HepG2 (cell line): ENCODE results near the gene USP32. TPM values are rescaled to one million over a fixed set of nuclear protein-coding genes. Genes with fewer than 3 reads are reported as not detected.

Source experiments
- ATF7-NPFF ChIP-seq: sonication (generic); formaldehyde crosslinking; IDR thresholded peaks from 2 replicates; pipeline ENCODE4 v1.8.1; 2023; ENCODE audit warnings: mild to moderate bottlenecking, low read depth, missing genetic modification reagents, moderate library complexity
- CBFB ChIP-seq: sonication (generic); formaldehyde crosslinking; IDR thresholded peaks from 2 replicates; pipeline ENCODE4 v1.4.0; 2020; ENCODE audit warnings: missing genetic modification reagents
- CHCHD3 ChIP-seq: sonication (generic); formaldehyde crosslinking; IDR thresholded peaks from 2 replicates; pipeline ENCODE4 v1.8.0; 2022; ENCODE audit warnings: mild to moderate bottlenecking, missing genetic modification reagents, moderate library complexity
- FLYWCH1 ChIP-seq: sonication (generic); formaldehyde crosslinking; IDR thresholded peaks from 2 replicates; pipeline ENCODE4 v1.8.1; 2023; ENCODE audit warnings: mild to moderate bottlenecking, missing genetic modification reagents
- GATAD1 ChIP-seq: IDR thresholded peaks from 2 replicates; pipeline ENCODE4 v1.6.1; 2016; ENCODE audit warnings: missing genetic modification reagents, missing compliant biosample characterization
- HIVEP1 ChIP-seq: sonication (generic); formaldehyde crosslinking; IDR thresholded peaks from 2 replicates; pipeline ENCODE4 v1.4.0; 2020; ENCODE audit warnings: mild to moderate bottlenecking, missing genetic modification reagents
- HMGA1 ChIP-seq: sonication (generic); formaldehyde crosslinking; conservative IDR thresholded peaks from 2 replicates; pipeline ENCODE4 v1.4.0; 2020; ENCODE audit warnings: missing genetic modification reagents
- HNRNPH1 ChIP-seq: fragments of 200-400 bp; formaldehyde crosslinking; optimal IDR thresholded peaks from 2 replicates; pipeline ENCODE3; 2017; ENCODE audit warnings: mild to moderate bottlenecking, low read depth, low read length
- HNRNPK ChIP-seq: fragments of 200-400 bp; formaldehyde crosslinking; IDR thresholded peaks from 2 replicates; pipeline ENCODE4 v1.6.1; 2018; ENCODE audit warnings: low read length, low read depth, moderate library complexity, mild to moderate bottlenecking; ENCODE audit not compliant: poor library complexity, severe bottlenecking
- MYNN ChIP-seq: sonication (generic); formaldehyde crosslinking; IDR thresholded peaks from 2 replicates; pipeline ENCODE4 v1.4.0; 2020; ENCODE audit warnings: mild to moderate bottlenecking, low read depth, missing genetic modification reagents
- NFATC3 ChIP-seq: sonication (generic); formaldehyde crosslinking; IDR thresholded peaks from 2 replicates; pipeline ENCODE4 v1.5.1; 2020; ENCODE audit warnings: mild to moderate bottlenecking, missing genetic modification reagents
- NFYC ChIP-seq: IDR thresholded peaks from 2 replicates; pipeline ENCODE4 v1.6.1; 2016; ENCODE audit warnings: missing genetic modification reagents, missing compliant biosample characterization
- ONECUT2 ChIP-seq: sonication (generic); formaldehyde crosslinking; IDR thresholded peaks from 2 replicates; pipeline ENCODE4 v1.4.0; 2020; ENCODE audit warnings: missing genetic modification reagents
- SMAD9 ChIP-seq: sonication (generic); formaldehyde crosslinking; IDR thresholded peaks from 2 replicates; pipeline ENCODE4 v1.5.1; 2020; ENCODE audit warnings: mild to moderate bottlenecking, missing genetic modification reagents
- SNAI1 ChIP-seq: sonication (generic); formaldehyde crosslinking; IDR thresholded peaks from 2 replicates; pipeline ENCODE4 v1.5.0; 2020; ENCODE audit warnings: mild to moderate bottlenecking, missing genetic modification reagents, borderline replicate concordance
- TAF15 ChIP-seq: fragments of 200-400 bp; formaldehyde crosslinking; IDR thresholded peaks from one replicate; pipeline ENCODE4 v1.6.1; 2018; ENCODE audit warnings: mild to moderate bottlenecking, low read depth, low read length; ENCODE audit not compliant: poor library complexity, severe bottlenecking
- TOPORS ChIP-seq: sonication (generic); formaldehyde crosslinking; IDR thresholded peaks from 2 replicates; pipeline ENCODE4 v1.8.0; 2023; ENCODE audit warnings: mild to moderate bottlenecking, missing genetic modification reagents
- ZBTB26 ChIP-seq: IDR thresholded peaks from 2 replicates; pipeline ENCODE4 v1.6.1; 2016; ENCODE audit warnings: missing compliant biosample characterization, missing genetic modification reagents, borderline replicate concordance
- ZFP62 ChIP-seq: sonication (generic); formaldehyde crosslinking; IDR thresholded peaks from 2 replicates; pipeline ENCODE4 v1.4.0; 2020; ENCODE audit warnings: missing genetic modification reagents
- ZNF143 ChIP-seq: sonication (generic); formaldehyde crosslinking; IDR thresholded peaks from 2 replicates; pipeline ENCODE4 v1.4.0; 2020; ENCODE audit warnings: missing genetic modification reagents
- ZNF17 ChIP-seq: sonication (generic); formaldehyde crosslinking; IDR thresholded peaks from 2 replicates; pipeline ENCODE4 v1.5.0; 2020; ENCODE audit warnings: mild to moderate bottlenecking, missing genetic modification reagents
- ZNF274 ChIP-seq: sonication (generic); formaldehyde crosslinking; IDR thresholded peaks from 2 replicates; pipeline ENCODE4 v1.5.1; 2020; ENCODE audit warnings: mild to moderate bottlenecking, missing genetic modification reagents
- ZNF280D ChIP-seq: sonication (generic); formaldehyde crosslinking; IDR thresholded peaks from 2 replicates; pipeline ENCODE4 v1.5.1; 2020; ENCODE audit warnings: mild to moderate bottlenecking, missing genetic modification reagents
- ZNF296 ChIP-seq: sonication (generic); formaldehyde crosslinking; conservative IDR thresholded peaks from 2 replicates; pipeline ENCODE4 v1.5.0; 2020; ENCODE audit warnings: mild to moderate bottlenecking, missing genetic modification reagents
- ZNF563 ChIP-seq: sonication (generic); formaldehyde crosslinking; IDR thresholded peaks from 2 replicates; pipeline ENCODE4 v1.8.0; 2022; ENCODE audit warnings: mild to moderate bottlenecking, moderate library complexity, missing genetic modification reagents
- ZNF629 ChIP-seq: sonication (generic); formaldehyde crosslinking; conservative IDR thresholded peaks from 2 replicates; pipeline ENCODE4 v1.5.0; 2020; ENCODE audit warnings: missing genetic modification reagents
- ZNF746 ChIP-seq: sonication (generic); formaldehyde crosslinking; IDR thresholded peaks from 2 replicates; pipeline ENCODE4 v1.8.0; 2022; ENCODE audit warnings: mild to moderate bottlenecking, missing genetic modification reagents
- ZNF761 ChIP-seq: sonication (generic); formaldehyde crosslinking; conservative IDR thresholded peaks from 2 replicates; pipeline ENCODE4 v1.4.0; 2020; ENCODE audit warnings: mild to moderate bottlenecking, missing genetic modification reagents
- polyA plus RNA-seq, 8 experiments: library from polyadenylated mRNA; depleted of rRNA in 3 of 8; stranded (reverse) in 7 of 8; unstranded in 1 of 8; fragments of >200 nt; fragmentation: Illumina TruSeq in 4 of 8; extraction: Trizol in 4 of 8; gene quantifications; 2 replicates each; pipeline versions ENCODE4 v1.2.1 to v1.2.3, GENCODE V29; 2011 to 2016; ENCODE audit warnings: low read depth in 4 of 8, missing spikeins in 1 of 8, mixed read lengths in 1 of 8; ENCODE audit not compliant: insufficient read depth in 1 of 8
- total RNA-seq, 5 experiments: library from RNA; depleted of rRNA; stranded (reverse); fragments of >200 nt; fragmentation: Illumina TruSeq; extraction: Trizol; gene quantifications; 2 replicates each; pipeline ENCODE4 v1.2.3, GENCODE V29; 2016; ENCODE audit warnings: low read depth in 1 of 5

USP32 gene
- total and polyA plus RNA-seq, 2 of the 13 experiments (the other 11 are each of a cell fraction or from before 2014, with no cell fraction given), result 24.9 to 39.9 TPM

DNA sequence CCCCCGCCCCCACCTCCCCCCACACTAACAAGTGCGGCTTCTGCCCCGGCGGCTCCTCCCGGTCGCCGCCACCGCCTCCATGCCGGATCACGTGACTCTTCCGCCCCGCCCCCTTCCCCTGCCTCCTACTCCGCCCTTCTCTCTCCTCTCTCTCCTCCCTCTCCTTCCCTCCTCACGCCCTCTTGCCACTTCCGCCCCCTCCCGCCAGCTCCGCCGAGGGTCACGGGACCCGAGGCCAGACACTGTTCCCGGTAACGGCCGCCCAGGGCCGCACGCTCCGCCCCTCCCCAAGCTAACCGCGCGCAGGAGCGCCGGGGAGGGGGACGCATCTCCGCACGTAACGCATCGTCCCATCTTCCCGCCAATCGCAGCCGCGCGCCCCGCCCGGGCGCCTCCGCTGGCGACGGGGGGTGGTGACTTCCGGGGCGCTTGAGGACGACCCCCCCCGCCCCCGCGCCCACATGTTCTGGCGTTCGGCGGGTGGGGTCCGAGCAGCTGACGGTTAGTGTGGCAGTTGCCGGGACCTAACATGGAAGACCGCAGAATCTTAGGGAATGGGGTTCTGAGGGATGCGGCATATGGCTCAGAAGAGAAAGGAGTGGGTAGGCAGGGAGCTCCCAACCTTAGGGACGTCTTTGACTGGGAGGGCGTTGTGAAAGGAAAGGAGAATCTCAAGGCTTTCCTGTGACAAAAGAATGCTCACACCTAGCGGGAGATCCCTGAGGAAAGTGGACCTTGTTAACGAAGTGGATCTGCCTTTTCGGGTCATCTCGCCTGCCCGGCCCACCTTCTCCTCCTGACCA lies at the start of gene USP32 (continued):
- TF ChIP-seq ZNF280D (CRISPR knock-in tag) (peak; percentile 51; the same call in 1 of the 2 replicates), ZNF746 (CRISPR knock-in tag) (peak; percentile 81; the same call in 1 of the 2 replicates), ZBTB26 (CRISPR knock-in tag) (peak; percentile 36; the same call in 1 of the 2 replicates), ZNF274 (no peak; the same call in 1 of the 2 replicates), MYNN (CRISPR knock-in tag) (no peak; the same call in 1 of the 2 replicates), SNAI1 (CRISPR knock-in tag) (no peak), ZNF143 (CRISPR knock-in tag) (peak; percentile 18; the same call in 1 of the 2 replicates), CHCHD3 (CRISPR knock-in tag) (peak; percentile 90; the same call in 1 of the 2 replicates), HIVEP1 (CRISPR knock-in tag) (peak; percentile 83), ZFP62 (CRISPR knock-in tag) (no peak), TAF15 (peak; percentile 95), ZNF563 (CRISPR knock-in tag) (peak; percentile 64; the same call in 1 of the 2 replicates), ZNF17 (no peak), TOPORS (peak; percentile 91), HNRNPK (peak; percentile 99), ZNF629 (no peak; the same call in 1 of the 2 replicates), NFATC3 (CRISPR knock-in tag) (no peak), FLYWCH1 (CRISPR knock-in tag) (no peak), HNRNPH1 (no peak), ZNF296 (CRISPR knock-in tag) (no peak), ZNF761 (no peak; the same call in 1 of the 2 replicates), CBFB (CRISPR knock-in tag) (peak; percentile 74; the same call in 1 of the 2 replicates), SMAD9 (CRISPR knock-in tag) (no peak), ATF7-NPFF (peak; percentile 90; the same call in 1 of the 2 replicates), GATAD1 (CRISPR knock-in tag) (peak; percentile 78), ONECUT2 (CRISPR knock-in tag) (no peak), HMGA1 (CRISPR knock-in tag) (no peak), NFYC (peak; percentile 88)
